Endometrial microvascular endothelial cells (primary cell): ENCODE data around the gene TP53BP2. TPM values are rescaled to one million over a fixed set of nuclear protein-coding genes. Genes with fewer than 3 reads are reported as not detected.

Source experiments
- in situ Hi-C: cut with HindIII; loops from 2 replicates; pipeline ENCODE4 v1.10.0; 2017; ENCODE audit warnings: low sequenced_read_pairs, low pct_unique_long_range_greater_than_20kb; ENCODE audit errors: inconsistent ontology term
- total RNA-seq: library from RNA; depleted of rRNA; stranded (reverse); fragments of >200 nt; gene quantifications from one replicate; pipeline ENCODE4 v1.2.3, GENCODE V29; 2015; ENCODE audit errors: inconsistent ontology term

TP53BP2 gene
- total RNA-seq, 1 donor from 2014 or later: 15.3 TPM

DNA sequence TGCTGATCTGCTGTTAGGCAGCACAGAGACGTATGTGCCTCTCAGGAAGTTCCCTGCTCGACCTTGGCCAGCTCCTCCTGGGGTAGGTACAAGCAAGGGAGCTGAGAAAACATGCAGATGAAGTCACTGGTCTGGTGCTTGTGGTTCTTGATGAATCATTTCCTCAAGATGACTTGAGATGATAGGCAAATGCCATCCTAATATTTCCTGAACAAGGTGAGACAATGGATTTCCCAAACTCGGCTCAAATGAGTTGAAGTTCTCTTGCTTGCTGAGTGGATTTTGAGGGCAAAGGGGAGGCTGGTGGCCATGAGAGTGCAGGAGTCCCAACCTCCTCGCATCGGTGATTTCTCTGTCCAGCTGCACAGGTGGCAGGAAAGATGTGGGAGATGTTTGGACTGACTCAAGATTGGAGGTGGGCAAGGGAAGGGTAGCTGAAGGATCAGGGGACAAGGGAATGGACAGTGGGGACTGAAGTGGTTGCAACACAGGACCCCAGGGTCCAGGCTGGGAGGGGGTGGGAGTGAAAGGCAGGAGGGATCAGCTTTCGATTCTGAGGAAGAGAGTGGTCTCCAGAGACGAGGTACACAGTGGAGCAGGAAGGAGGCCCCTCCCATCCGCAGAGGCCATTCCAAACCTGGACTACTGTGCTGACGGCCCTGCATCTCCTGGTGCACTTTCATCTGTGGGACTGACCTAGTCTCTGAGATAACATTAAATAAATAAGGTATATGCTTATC, 69.5 kb downstream of the TP53BP2 start:
- in situ Hi-C loops: no loop called here

DNA sequence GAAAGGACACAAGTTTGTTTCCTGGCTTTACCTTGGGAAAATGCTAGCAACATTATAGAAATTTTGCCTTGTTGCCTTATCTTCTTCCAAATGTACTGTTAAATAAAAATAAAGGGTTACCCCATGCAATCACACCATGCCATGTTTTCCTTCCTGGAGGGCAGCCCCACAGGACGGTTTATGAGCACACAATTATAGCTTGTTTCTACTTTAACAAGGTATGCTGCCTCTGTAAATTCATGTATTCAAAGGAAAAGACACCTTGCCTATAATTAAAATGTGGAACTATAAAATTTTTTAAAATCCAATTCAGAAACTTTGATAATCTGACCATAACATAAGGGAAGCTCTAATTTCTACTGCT, 70.1 kb downstream of the TP53BP2 start:
- in situ Hi-C loops: no loop called here

DNA sequence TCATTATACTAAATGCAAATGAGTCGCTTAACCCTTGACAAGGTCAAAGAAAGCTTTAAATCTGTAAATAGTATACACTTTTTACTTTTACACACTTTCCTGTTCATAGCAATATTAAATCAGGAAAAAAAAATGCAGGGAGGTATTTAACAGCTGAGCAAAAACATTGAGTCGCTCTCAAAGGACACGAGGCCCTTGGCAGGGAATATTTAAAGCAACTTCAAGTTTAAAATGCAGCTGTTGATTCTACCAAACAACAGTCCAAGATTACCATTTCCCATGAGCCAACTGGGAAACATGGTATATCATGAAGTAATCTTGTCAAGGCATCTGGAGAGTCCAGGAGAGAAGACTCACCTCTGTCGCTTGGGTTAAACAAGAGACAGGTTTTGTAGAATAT, 70.7 kb downstream of the TP53BP2 start:
- in situ Hi-C loops: no loop called here

DNA sequence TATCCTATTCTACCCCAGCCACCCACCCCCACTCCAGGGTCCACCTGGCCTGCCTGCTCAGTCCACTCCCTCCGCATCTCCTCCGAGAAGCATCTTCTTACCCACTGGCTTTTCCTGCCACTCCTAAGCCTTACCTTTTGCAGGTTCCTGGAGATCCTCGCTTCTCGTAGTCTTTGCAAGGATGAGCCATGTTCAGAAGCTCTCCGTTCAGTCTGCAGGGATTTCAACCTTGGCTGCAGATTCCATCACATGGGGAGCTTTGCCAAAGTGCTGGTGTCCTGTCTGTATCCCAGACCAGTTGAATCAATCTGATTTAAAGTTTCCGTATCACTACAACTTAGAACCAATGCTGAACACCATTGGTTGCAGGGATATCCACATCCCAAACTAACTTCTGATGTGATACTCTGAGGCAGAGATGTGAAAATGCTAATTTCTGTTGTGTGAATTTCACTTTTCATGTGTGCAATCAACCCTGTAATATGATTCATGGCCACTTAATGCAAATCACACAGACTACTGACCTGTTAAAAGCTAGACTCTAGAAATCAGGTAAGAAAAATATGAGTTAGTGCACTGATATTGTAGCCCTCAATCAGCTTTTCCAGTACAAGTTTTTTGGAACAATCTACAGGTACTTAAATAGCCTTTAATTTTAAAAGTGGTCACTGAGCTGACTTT, 71.5 kb downstream of the TP53BP2 start:
- in situ Hi-C loops: no loop called here

DNA sequence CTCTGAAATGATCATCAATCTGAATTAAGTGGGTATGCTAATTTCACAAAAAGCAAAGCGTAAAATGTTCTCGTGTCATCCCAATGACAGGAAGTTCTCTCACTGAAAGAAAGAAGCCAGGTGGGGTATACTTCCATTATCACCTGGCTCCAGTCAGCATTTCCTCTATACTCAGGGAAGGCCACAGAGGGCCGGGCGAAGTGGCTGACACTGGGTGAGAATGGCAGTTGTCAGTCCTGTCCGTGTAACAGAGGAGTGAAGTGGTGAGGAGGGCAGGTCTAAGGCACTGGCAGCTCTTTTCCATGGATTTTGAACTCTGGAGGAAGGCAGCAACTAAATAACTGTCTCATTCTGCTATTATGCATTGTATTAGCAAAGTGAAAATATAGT, 73.0 kb downstream of the TP53BP2 start:
- in situ Hi-C loops: no loop called here

DNA sequence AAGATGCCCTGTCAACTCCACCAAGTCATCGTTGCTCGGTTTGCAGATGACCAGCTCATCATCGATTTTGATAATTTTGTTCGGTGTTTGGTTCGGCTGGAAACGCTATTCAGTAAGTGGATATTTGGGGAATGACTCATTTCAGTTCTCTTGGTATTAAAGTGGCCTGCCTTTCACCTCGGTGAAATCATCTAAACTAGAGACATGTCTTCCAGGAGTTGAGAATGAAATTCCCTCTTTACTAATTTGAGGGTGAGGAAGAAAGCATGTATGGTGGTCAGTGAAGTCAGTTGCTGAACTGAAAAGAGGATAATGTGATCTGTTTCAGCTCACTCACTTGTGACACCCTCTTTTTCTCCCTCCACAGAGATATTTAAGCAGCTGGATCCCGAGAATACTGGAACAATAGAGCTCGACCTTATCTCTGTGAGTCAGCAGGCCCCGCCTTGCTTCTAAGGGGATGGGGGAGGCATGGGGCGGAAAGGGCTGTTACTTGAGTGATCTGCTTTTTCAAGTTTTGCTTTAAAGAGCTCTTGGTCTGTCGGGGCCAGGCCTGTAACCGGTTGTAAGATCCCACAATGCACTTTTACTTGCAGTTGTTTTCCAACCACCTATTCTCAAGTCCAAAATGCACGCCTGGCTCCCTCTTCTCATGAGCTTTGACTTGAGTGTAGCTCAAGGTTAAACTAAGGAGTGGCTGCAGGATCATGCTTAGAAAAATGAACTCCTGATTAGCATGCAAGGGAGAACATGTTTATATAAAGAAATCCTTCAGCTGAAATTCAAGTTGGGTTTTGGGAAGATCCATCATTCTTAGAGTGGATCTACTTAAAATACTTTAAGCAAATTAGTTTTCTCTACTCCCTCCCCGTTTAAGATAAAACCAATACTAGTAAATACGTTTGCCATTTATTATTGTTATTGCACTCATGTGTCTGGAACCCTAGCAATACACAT, 73.7 kb downstream of the TP53BP2 start:
- in situ Hi-C loops: no loop called here

DNA sequence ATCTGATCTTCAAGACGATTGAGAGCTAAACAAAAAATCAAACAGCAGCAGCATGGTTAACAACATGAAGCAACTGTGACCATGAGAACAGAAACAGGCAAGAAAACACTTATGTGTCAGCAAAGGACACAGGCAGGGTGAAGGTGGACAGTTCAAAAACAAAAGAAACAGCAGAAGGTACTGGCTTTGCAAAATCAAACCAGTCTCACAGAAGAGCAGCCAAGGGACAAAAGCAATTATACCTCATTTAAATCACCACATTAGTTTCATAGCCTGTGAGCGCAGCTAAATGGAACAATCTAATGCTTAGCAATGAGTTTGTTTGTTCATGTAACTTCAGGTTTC, 74.3 kb downstream of the TP53BP2 start:
- in situ Hi-C loops: no loop called here

DNA sequence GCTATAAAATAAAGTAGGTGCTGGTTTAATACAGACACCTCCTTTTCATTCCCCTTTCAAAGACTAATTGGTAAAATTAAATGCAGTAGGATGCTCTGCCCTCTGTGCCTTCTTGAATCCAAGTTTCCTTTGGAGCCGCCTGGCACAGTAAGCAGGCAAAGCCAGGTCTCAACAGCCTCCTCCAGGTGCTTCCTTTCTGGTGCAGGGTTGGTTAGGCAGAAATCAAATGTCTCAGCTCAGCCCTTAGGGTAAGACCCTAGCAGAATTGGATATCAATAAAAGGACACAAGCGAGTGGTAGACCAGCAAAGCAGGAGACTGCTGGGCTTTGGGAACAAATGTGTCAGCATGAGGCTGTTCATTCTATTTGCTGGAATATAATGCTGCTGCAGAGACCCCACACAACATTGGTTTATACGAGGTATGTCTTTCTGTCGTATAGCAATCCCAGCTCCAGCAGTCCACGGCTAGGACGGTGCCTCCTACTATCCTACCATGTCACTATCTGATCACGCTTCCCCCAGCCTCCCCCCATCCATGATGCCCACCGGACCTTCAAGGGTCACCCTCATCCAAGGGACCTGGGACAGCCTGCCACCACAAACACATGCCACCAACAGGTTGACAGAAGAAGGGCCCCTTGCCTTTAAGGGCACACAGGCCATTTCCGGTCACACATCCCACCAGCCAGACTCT, 75.0 kb downstream of the TP53BP2 start:
- in situ Hi-C loops: no loop called here

DNA sequence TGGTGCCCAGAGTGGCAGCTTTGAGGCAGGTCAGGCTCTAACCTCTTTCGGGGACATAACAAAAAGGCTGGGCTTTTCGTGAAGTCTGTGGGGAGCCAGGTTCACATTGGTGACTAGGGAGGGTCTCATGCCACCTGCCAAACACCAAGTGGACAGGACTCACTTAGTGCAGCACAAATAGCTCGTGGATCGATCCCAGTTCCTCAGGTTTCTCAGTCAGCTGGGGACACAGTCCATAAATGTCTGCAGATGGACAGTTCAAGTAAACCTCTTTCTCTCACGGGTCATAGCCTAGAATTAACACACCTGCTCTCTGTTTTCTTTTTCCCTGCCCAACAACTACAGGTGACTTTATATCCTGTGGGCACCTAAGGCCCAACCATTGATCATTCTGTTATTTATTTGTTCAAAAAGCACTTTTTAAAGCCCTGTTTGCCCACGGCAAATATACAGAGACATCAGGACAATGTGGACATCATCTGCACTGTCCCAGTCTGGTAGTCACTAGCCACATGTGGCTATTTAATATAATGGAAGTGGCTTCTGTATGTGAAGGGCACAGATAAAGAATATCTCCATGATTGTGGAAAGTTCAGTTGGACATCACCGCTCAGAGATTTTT, 79.9 kb downstream of the TP53BP2 start:
- in situ Hi-C loops: no loop called here

DNA sequence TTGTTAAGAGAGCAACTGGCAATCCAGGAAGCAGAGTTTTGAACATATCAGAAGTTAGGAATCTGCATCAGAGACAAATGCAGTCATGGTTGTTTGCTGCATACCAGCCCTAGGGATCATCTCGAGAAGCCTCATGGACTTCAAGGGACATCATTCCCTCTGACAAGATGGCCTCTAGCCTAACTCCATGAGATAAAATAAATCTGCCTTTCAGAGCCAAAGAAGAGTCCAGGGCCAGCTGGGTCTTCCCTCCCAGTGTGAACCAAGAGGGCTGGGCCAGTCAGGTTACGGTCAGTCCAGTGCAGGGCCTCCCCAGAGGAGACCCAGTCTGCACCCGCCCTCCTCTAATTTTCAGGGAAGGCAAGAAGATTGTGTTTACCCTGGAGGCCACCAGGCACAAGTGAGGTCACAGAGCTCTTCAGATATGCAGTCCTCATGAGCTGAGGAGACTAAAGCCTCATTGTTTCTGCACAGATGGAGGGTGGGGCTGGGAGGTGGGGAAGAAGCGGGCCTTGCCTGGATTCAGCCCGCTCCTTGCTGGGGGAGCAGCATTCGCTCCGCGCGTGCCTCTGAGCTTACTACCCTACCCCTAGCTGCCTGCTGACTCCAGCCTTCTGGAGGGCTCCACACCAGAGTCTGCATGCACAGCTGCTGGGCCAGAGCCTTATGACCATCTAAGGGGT, 80.6 kb downstream of the TP53BP2 start:
- in situ Hi-C loops: no loop called here

DNA sequence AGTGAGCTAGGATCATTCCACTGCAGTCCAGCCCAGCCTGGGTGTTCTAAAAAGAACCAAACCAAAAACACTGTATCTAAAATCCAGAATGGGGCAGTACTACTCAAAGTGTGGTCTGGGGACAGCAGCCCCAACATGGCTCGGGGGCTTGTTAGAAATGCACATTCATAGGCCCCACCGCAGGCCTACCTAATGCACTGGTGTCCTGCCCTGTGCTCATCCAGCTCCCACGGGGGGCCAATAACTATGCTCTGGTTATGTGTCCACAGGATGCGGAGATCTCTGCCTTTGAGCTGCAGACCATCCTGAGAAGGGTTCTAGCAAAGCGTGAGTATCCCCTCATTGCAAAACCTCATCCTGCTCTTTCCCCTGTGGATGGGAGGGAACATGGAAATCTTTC, 81.9 kb downstream of the TP53BP2 start:
- in situ Hi-C loops: no loop called here

DNA sequence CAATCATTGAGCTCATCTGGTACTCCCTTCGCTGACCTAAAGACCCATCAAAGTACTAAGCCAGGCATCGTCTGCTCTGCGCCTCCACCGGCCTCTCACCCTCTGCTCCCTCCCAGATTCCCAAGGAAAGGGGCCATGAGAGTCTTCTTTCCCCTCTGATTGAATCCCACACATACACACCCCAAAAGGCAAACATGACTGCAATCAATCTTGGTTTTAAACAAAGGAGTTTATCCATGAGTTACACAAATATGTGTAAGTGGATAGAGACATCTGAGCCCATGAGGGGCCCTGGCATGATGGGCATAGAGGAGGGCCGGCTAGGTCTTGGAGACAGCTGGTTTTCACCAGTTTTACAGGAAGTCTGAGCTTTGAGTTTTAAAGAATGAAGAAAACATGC, 82.5 kb downstream of the TP53BP2 start:
- in situ Hi-C loops: no loop called here

DNA sequence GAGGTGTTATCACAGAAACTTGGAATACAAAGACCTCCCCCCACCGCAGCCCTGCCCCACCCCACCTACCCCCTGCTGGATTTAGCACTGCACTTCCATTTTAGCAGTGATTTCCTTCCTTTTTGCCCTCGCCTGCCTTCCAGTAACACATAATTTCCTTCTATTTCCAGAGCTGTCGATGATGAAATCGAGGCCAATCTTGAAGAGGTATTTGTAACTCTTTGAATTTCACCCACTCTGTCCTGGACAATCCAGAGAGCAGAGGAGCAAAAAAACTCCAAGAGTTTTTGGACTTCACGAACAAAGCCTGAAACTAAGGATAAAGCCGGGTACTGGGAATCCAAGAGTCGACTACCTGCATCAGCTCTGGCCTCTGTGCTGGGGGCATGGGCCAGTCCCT, 84.3 kb downstream of the TP53BP2 start:
- in situ Hi-C loops: no loop called here

DNA sequence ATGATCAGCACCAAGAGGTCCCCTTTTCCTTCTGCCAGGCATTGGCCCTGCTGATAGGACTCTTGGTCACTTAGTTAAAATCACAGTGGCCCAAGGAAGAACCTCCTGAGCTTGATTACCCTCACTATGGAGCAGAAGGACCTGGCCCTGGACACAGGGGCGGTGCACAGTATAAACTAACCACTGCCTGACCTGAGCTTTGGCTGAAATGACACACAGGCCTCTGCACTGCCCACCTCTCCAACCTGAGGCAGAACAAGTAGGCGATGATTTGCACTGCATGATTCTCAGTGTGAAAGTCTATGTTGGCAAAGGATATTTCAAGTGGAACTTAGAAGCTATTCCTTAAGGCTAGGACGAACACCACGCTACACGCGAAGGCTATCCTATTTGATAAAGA, 84.9 kb downstream of the TP53BP2 start:
- in situ Hi-C loops: no loop called here

DNA sequence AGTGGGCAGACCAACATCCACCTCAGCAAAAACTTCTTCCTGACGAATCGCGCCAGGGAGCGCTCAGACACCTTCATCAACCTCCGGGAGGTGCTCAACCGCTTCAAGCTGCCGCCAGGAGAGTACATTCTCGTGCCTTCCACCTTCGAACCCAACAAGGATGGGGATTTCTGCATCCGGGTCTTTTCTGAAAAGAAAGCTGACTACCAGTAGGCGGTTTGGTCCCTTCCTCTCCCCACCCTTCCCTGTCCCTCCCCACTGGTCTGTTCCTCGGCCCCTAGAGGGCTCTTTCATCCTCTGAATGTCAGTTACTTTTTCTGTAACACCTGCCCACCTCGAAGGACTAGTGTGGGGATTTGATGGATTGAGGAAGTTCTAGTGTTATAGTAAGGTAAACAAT, 86.5 kb downstream of the TP53BP2 start:
- in situ Hi-C loops: no loop called here

DNA sequence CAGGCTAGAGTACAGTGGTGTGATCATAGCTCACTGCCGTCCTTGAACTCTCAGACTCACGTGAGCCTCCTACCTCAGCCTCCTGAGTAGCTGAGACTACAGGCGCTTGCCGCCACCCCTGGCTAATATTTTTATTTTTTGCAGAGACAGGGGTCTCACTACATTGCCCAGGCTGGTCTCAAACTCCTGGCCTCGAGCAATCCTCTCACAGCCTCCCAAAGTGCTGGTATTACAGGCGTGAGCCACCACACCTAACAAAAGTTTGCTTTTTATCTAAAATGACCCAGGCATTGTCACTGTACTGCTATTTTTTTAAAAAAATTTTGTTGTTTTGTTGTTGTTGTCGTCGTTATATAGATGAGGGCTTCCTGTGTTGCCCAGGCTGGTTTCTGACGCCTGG, 87.0 kb downstream of the TP53BP2 start:
- in situ Hi-C loops: no loop called here

DNA sequence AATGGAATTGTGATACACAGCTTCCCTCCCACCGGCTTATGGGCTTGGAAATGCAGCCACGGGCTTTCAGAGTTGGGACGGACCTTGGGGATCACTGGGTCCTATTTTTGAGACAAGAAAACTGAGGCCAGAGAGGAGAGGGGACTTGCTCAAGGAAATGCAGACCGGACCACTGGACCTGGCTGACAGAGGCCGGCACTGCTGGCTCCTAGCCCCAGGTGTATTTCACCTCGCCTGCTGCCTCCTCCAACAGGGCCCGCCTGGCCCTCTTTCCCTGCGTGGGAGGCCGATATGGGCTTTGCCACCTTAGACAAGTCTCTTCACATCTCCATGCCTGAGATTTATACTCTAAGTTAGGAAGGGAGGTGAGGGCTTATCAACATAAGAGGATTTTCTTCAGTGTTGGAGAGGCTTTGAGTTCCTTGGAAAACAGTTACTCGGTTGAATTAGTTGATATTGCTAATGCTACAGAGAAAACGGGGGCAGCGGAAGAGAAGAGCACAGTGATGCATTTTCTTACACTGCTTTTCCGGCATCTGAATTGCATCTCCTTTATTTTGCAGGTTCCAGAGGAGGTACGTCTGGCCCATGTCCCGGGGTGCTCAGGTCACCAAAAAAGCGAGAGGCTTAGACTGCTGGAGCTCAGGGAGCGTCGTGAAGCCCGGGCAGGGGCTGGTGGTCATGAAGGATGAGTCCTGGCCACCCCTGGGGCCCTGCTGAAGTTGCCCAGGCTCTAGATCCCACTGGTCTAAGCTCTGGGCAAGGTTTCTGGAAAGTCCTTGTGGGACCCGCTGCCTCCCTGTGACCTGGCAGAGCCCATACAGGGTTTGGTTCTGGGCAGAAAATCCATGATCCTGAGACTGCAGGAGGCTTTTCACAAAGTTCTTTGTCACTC, 88.7 kb downstream of the TP53BP2 start:
- in situ Hi-C loops: no loop called here
